SU-DHL-6 (cell line): Measurements from ENCODE around the gene PNPLA2.

Experiments used
- H2AFZ ChIP-seq: fragments of 200-600 bp; sonication (generic); 2 replicates; pipeline ENCODE4 v1.6.1; 2014; ENCODE audit warnings: low read depth, mild to moderate bottlenecking, moderate library complexity, mixed read lengths, antibody characterized with exemption, low read length; ENCODE audit not compliant: severe bottlenecking
- H3F3A ChIP-seq: fragments of 200-600 bp; shearing (Covaris generic); 2 replicates; pipeline ENCODE4 v1.6.0; 2016; ENCODE audit warnings: antibody characterized with exemption, mild to moderate bottlenecking; ENCODE audit not compliant: insufficient read depth
- H3K27ac ChIP-seq: fragments of 200-600 bp; sonication (generic); 2 replicates; pipeline ENCODE4 v1.5.1; 2016; ENCODE audit warnings: low read depth, mild to moderate bottlenecking, low read length, moderate library complexity, mixed read lengths
- H3K27me3 ChIP-seq: fragments of 200-600 bp; sonication (generic), shearing (Covaris generic); 2 replicates; pipeline ENCODE4 v1.6.0; 2014; ENCODE audit warnings: mild to moderate bottlenecking, low read length
- H3K36me3 ChIP-seq: fragments of 200-600 bp; sonication (generic); 2 replicates; pipeline ENCODE4 v1.6.1; 2014; ENCODE audit warnings: mild to moderate bottlenecking, low read length, mixed read lengths
- H3K4me2 ChIP-seq: fragments of 300-600, 200-600 bp; shearing (Covaris generic), sonication (generic); 2 replicates; pipeline ENCODE4 v1.6.0; 2014; ENCODE audit warnings: low read length, low read depth, mild to moderate bottlenecking; ENCODE audit not compliant: poor library complexity, severe bottlenecking
- H3K4me3 ChIP-seq: fragments of 200-600 bp; sonication (generic); 2 replicates; pipeline ENCODE4 v1.5.1; 2014; ENCODE audit warnings: antibody characterized with exemption, low read length, mild to moderate bottlenecking, mixed read lengths; ENCODE audit not compliant: insufficient read depth, poor library complexity, severe bottlenecking
- H3K79me2 ChIP-seq: fragments of 200-600 bp; sonication (generic); 2 replicates; pipeline ENCODE4 v1.6.1; 2014; ENCODE audit warnings: mild to moderate bottlenecking, low read length, moderate library complexity; ENCODE audit not compliant: insufficient read depth
- H3K9ac ChIP-seq: fragments of 200-600 bp; sonication (generic); 2 replicates; pipeline ENCODE4 v1.7.0; 2014; ENCODE audit warnings: mild to moderate bottlenecking, low read length
- H3K9me2 ChIP-seq: fragments of 200-600 bp; sonication (generic); replicated peaks from 2 replicates; pipeline ENCODE4 v1.6.1; 2014; ENCODE audit warnings: low read length; ENCODE audit not compliant: insufficient read depth
- H3K9me3 ChIP-seq: fragments of 200-600 bp; sonication (generic); 2 replicates; pipeline ENCODE4 v1.6.1; 2014; ENCODE audit warnings: low read length, mixed read lengths; ENCODE audit not compliant: insufficient read depth
- H4K20me1 ChIP-seq: fragments of 200-600 bp; sonication (generic); 2 replicates; pipeline ENCODE4 v1.6.1; 2014; ENCODE audit warnings: low read depth, mild to moderate bottlenecking, antibody characterized with exemption, low read length, moderate library complexity, mixed read lengths
- CTCF ChIP-seq: fragments of 200-600 bp; sonication (generic); IDR thresholded peaks from one replicate; pipeline ENCODE4 v1.5.1; 2017; ENCODE audit warnings: antibody characterized with exemption, mild to moderate bottlenecking, low read length, moderate library complexity; ENCODE audit not compliant: insufficient read depth, poor library complexity, severe bottlenecking
- EZH2phosphoT487 ChIP-seq: fragments of 200-600 bp; sonication (generic), shearing (Covaris generic); conservative IDR thresholded peaks from 2 replicates; pipeline ENCODE4 v1.6.1; 2018; ENCODE audit warnings: mild to moderate bottlenecking, antibody characterized with exemption, low read length, moderate library complexity, mixed read lengths

PNPLA2 gene

DNA sequence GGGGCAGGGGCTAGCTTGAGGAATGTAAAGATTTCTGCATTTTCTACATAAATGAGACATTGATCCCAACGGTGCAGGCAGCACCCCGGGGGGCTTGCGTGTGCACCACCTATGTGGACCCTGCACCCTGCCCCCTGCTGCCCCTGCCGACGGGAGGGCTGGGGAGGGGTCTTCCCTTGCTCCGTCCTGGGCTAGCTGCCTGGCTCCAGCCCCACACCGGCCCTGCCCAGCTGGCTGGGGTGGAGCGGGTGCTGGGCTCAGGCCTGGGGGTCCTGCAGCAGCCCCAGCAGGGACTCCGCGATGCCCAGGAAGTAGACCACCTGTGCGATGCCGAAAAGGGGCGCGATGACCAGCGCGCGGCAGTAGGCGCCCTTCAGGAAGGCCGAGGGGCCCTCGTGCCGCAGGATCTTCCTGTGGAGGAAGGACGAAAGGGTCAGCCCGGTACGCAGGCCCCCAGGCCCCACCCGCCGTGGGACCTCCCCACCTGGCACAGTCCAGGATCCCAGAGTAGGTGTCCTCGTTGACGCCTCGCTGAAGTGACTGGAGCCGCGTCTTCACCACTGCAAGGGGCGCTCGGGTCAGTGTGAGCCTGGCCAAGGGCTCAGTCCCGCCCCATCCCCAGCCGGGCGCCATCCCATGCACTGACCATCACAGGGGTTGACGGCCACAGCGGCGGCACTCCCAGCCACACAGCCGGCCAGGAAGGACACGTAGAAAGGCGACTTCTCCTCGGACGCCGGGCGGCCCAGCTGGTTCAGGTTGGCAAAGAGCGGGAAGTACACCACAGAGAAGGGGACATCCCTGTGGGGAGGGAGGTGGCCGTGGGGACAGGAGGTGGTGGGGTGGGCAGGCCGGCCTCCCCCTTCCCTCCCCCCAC, 26.8 kb upstream of the PNPLA2 start:
- H4K20me1 ChIP-seq, result peaks cover 2% of the 10 kb centered on the region; the same call in 1 of the 2 replicates
- H2AFZ ChIP-seq, result no peak overlapping the region
- H3K4me2 ChIP-seq, result no peak overlapping the region
- no peak overlapping the region for H3K27ac ChIP-seq
- no peak overlapping the region for H3K4me3 ChIP-seq
- TF ChIP-seq CTCF (no peak), EZH2phosphoT487 (no peak)
- peaks cover 14% of the 10 kb centered on the region; the same call in 1 of the 2 replicates for H3K79me2 ChIP-seq
- H3K27me3 ChIP-seq, result no peaks in the 10 kb centered on the region
- H3F3A ChIP-seq, result peaks cover 6% of the 10 kb centered on the region; the same call in 1 of the 2 replicates
- H3K9me3 ChIP-seq, result no peaks in the 10 kb centered on the region
- H3K36me3 ChIP-seq, result no peaks in the 10 kb centered on the region
- no peak overlapping the region for H3K9ac ChIP-seq
- H3K9me2 ChIP-seq, result no peaks in the 10 kb centered on the region

- H3F3A ChIP-seq, result peaks cover 8% of the 10 kb centered on the region; the same call in 1 of the 2 replicates
- no peaks in the 10 kb centered on the region for H3K36me3 ChIP-seq
- H2AFZ ChIP-seq, result no peak overlapping the region
- TF ChIP-seq EZH2phosphoT487, result no peak
- no peak for TF ChIP-seq CTCF
- H3K27me3 ChIP-seq, result no peaks in the 10 kb centered on the region
- no peaks in the 10 kb centered on the region for H3K9me3 ChIP-seq
- H3K4me2 ChIP-seq, result no peak overlapping the region
- no peak overlapping the region for H3K27ac ChIP-seq
- H3K4me3 ChIP-seq, result no peak overlapping the region
- peaks cover 2% of the 10 kb centered on the region; the same call in 1 of the 2 replicates for H4K20me1 ChIP-seq
- no peaks in the 10 kb centered on the region for H3K9me2 ChIP-seq
- peaks cover 15% of the 10 kb centered on the region; the same call in 1 of the 2 replicates for H3K79me2 ChIP-seq
- H3K9ac ChIP-seq, result no peak overlapping the region
These were observed 26.2 kb upstream of the PNPLA2 start for GRCh38 chr11:792535-792821.

GRCh38 chr11:792873-793272, 25.8 kb upstream of the PNPLA2 start:
- H2AFZ ChIP-seq, result no peak overlapping the region
- H3K27ac ChIP-seq, result no peak overlapping the region
- no peak overlapping the region for H3K4me2 ChIP-seq
- no peak overlapping the region for H3K4me3 ChIP-seq
- no peak overlapping the region for H3K9ac ChIP-seq
- no peaks in the 10 kb centered on the region for H3K36me3 ChIP-seq
- no peaks in the 10 kb centered on the region for H3K9me2 ChIP-seq
- H3K27me3 ChIP-seq, result no peaks in the 10 kb centered on the region
- TF ChIP-seq EZH2phosphoT487 (no peak), CTCF (no peak)
- peaks cover 8% of the 10 kb centered on the region; the same call in 1 of the 2 replicates for H3F3A ChIP-seq
- peaks cover 2% of the 10 kb centered on the region; the same call in 1 of the 2 replicates for H4K20me1 ChIP-seq
- peaks cover 15% of the 10 kb centered on the region; the same call in 1 of the 2 replicates for H3K79me2 ChIP-seq
- H3K9me3 ChIP-seq, result no peaks in the 10 kb centered on the region
